Measurements from ENCODE around the gene PRPF40A. TPM values are rescaled to one million over a fixed set of nuclear protein-coding genes. Genes with fewer than 3 reads are reported as not detected.

Gene PRPF40A
- total and polyA plus RNA-seq, 2 donors: 34.3 to 164 TPM

GRCh38 chr2:152655880-152656279, 61.4 kb downstream of the PRPF40A start:
- H3K27ac ChIP-seq (ENCODE audit: low read depth): no peak overlapping the region
- H3K4me1 ChIP-seq (ENCODE audit: insufficient read depth): no peaks in the 10 kb centered on the region
- no peak overlapping the region for H3K4me3 ChIP-seq (ENCODE audit: low read depth, low read length)
- no peak for DNase-seq (ENCODE audit: extremely low spot score)
- no peaks in the 10 kb centered on the region for H3K36me3 ChIP-seq (ENCODE audit: insufficient read depth)
- 82% methylated on average over 1 of the region's 1 CpG for WGBS

GRCh38 chr2:152651834-152652233, 65.4 kb downstream of the PRPF40A start:
- 55% methylated on average over 2 of the region's 2 CpGs for WGBS
- no peak overlapping the region for H3K27ac ChIP-seq (ENCODE audit: low read depth)

DNA sequence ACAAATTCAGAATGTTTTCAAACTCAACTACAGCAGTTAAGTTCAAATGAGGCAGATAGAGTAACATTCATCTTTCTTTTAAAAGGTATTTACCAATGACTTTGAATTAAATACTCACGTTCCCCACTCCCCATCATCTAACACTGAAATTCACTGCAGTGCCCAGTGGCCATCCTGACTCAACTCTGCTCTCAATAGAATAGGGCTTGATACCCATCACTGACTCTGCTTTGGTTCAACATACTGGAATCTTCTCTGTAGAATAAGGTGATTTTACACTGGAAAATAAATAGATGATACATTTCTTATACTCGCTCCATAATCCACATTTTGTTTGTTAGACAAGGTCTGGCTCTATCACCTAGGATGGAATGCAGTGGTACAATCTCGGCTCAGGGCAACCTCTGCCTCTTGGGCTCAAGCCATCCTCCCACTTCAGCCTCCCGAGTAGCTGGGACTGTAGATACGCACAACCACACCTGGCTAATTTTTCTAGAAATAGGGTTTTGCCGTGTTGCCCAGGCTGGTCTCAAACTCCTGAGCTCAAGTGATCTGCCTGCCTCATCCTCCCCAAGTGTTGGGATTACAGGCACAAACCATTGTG, 66.4 kb downstream of the PRPF40A start:
- H3K4me3 ChIP-seq (ENCODE audit: low read depth, low read length): no peak overlapping the region
- no peaks in the 10 kb centered on the region for H3K4me1 ChIP-seq (ENCODE audit: insufficient read depth)
- H3K36me3 ChIP-seq (ENCODE audit: insufficient read depth): no peaks in the 10 kb centered on the region
- DNase-seq (ENCODE audit: extremely low spot score): no peak
- 88% methylated on average over 6 of the region's 6 CpGs for WGBS
- no peak overlapping the region for H3K27ac ChIP-seq (ENCODE audit: low read depth)

More at GRCh38 chr2:152651834-152652233, 65.4 kb downstream of the PRPF40A start:
- no peaks in the 10 kb centered on the region for H3K4me1 ChIP-seq (ENCODE audit: insufficient read depth)
- H3K4me3 ChIP-seq (ENCODE audit: low read depth, low read length): no peak overlapping the region
- no peak for DNase-seq (ENCODE audit: extremely low spot score)
- no peaks in the 10 kb centered on the region for H3K36me3 ChIP-seq (ENCODE audit: insufficient read depth)

- Histone ChIP-seq H3K4me3 (ENCODE audit: low read depth, low read length) (no peak overlapping the region), H3K36me3 (ENCODE audit: insufficient read depth) (no peaks in the 10 kb centered on the region), H3K4me1 (ENCODE audit: insufficient read depth) (no peaks in the 10 kb centered on the region), H3K27ac (ENCODE audit: low read depth) (no peak overlapping the region)
- WGBS: 72% methylated on average over 1 of the region's 1 CpG
- no peak for DNase-seq (ENCODE audit: extremely low spot score)
Observed at GRCh38 chr2:152649997-152650396, 67.3 kb downstream of the PRPF40A start.

DNA sequence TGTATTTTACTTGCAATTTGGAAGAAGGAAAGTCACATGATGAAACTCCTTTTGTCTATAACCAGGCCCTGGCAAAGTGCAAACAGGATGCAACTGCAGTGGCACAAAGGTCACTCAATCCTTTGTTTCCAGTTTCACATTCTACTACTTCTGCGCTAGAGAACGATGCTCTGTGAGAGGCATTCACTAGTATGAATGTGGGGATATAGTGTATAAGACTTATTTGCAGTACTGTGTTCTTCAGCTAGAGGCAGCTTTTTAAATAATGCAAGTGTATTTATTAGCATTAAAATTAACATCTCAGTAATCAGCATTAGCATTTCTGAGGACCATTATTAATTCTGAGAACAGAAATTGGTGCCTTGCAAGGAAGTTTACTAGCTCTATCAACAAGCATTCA, 68.9 kb downstream of the PRPF40A start:
- Histone ChIP-seq H3K27ac (ENCODE audit: low read depth) (no peak overlapping the region), H3K4me3 (ENCODE audit: low read depth, low read length) (no peak overlapping the region), H3K4me1 (ENCODE audit: insufficient read depth) (no peaks in the 10 kb centered on the region), H3K36me3 (ENCODE audit: insufficient read depth) (no peaks in the 10 kb centered on the region)
- DNase-seq (ENCODE audit: extremely low spot score): no peak
- WGBS: 16% methylated on average over 2 of the region's 2 CpGs

DNA sequence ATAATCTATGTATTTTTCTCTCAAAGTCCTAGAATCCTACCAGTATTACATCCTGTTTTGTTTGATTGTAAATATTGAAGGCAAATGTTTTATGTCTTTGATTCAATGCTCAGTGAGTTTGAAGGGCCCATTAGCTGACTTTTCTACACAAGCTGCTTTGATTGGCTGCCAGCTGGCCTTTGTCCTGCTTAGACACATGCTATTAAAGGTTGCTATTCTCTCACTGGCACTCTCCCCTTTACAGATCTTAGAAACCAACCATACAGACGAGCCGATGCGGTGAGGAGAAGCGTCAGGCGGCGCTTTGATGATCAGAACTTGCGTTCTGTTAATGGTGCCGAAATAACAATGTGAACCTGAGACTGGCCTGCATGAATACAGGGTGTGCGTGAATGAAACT, 69.7 kb downstream of the PRPF40A start:
- DNase-seq (ENCODE audit: extremely low spot score): no peak
- WGBS: 35% methylated on average over 9 of the region's 9 CpGs
- no peaks in the 10 kb centered on the region for H3K4me1 ChIP-seq (ENCODE audit: insufficient read depth)
- no peak overlapping the region for H3K27ac ChIP-seq (ENCODE audit: low read depth)
- H3K4me3 ChIP-seq (ENCODE audit: low read depth, low read length): no peak overlapping the region
- H3K36me3 ChIP-seq (ENCODE audit: insufficient read depth): no peaks in the 10 kb centered on the region

DNA sequence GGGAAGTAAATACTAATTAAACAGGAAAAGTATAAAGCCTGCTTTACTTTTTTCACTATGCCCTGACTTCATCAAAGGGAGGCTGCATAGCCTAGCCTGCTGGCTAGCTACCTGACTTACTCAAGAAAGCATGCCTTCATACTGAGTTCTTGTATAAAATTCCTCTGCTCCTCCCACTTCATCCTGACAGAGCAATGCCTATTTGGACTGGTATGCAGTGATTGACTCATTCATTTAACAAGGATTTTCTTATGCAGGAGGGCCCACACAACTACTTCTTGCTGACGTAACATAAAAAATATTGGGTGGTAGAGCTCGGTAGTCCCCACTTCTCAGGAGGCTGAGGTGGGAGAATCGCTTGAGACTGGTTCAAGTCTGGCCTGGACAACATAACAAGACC, 70.5 kb downstream of the PRPF40A start:
- DNase-seq (ENCODE audit: extremely low spot score): no peak
- no peaks in the 10 kb centered on the region for H3K36me3 ChIP-seq (ENCODE audit: insufficient read depth)
- no peak overlapping the region for H3K4me3 ChIP-seq (ENCODE audit: low read depth, low read length)
- H3K27ac ChIP-seq (ENCODE audit: low read depth): no peak overlapping the region
- WGBS: 44% methylated on average over 3 of the region's 3 CpGs
- H3K4me1 ChIP-seq (ENCODE audit: insufficient read depth): no peaks in the 10 kb centered on the region

DNA sequence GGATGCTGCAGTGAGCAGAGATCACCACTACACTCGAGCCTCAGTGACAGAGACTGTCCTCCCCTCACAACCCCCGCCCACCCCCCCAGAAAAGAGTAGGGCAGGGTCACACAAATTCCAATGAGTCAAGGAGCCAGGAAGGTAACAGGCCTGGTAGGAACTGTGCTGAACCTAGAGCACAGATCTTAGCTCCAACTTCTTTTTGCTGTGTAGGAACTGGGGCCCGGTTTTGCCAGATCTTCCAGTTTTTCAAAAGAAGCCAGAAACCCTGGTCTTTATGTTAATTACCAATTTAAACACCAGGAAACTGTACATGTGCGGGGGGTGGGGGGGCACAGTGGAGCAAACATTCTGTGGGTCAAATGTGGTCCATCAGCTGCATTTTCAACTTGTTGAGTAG, 71.0 kb downstream of the PRPF40A start:
- Histone ChIP-seq H3K27ac (ENCODE audit: low read depth) (no peak overlapping the region), H3K4me3 (ENCODE audit: low read depth, low read length) (no peak overlapping the region), H3K36me3 (ENCODE audit: insufficient read depth) (no peaks in the 10 kb centered on the region), H3K4me1 (ENCODE audit: insufficient read depth) (no peaks in the 10 kb centered on the region)
- WGBS: 63% methylated on average over 4 of the region's 4 CpGs
- DNase-seq (ENCODE audit: extremely low spot score): no peak

DNA sequence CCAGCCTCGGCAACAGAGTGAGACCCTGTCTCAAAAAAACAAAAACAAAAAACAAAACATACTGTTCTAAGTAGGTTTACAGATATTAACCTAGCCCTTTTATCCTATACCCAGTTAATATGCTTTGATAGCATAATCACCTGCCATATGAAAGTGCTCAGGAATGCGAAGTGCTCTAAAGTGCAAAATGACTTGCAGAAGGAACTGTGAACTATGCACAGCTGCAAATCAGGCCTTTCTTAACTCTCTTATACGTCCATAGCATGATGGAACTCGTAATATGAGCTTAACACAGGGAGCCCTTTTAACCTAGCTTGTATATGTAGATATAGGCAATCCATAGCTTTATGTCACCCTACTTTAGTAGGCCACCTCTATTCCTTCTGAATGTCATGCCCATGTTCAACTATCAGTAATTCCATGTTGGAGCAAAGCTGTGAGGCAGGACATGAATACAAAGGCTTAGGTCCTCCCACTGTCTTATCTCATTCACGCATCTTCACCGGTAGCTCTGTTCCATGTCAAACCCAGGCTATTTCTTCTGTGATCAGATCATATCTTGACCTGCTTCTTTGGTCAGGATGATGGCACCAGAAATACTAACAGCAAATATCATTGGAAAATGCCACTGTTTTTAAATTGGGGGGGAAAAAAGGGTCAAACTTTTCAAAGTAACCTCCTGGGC, 72.9 kb downstream of the PRPF40A start:
- WGBS: 91% methylated on average over 6 of the region's 6 CpGs
- H3K27ac ChIP-seq (ENCODE audit: low read depth): no peak overlapping the region
- no peak overlapping the region for H3K4me3 ChIP-seq (ENCODE audit: low read depth, low read length)
- DNase-seq (ENCODE audit: extremely low spot score): no peak
- H3K36me3 ChIP-seq (ENCODE audit: insufficient read depth): no peaks in the 10 kb centered on the region
- no peaks in the 10 kb centered on the region for H3K4me1 ChIP-seq (ENCODE audit: insufficient read depth)

DNA sequence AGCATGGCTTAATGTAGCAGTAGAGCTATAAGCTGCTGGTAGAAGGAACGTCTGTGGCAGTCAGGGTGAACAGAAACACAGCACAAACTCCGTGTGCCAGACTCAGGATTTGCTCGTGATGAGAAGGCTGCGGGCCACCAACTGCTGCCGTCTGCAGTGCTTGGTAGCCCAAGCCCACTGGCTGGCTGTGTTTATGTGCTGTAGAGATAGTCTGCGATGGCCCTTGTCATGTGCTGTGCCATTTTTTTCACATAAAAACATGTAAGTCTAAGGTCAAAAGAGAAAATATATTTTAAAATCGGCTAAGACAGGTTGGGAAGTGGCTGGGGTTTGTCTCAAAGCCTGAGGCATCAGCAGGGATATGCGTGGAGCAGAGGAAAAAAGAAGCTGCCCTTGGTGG, 78.7 kb downstream of the PRPF40A start:
- Histone ChIP-seq H3K36me3 (ENCODE audit: insufficient read depth) (no peaks in the 10 kb centered on the region), H3K27ac (ENCODE audit: low read depth) (no peak overlapping the region)
- WGBS: 79% methylated on average over 8 of the region's 8 CpGs

GRCh38 chr2:152638056-152638455, 79.2 kb downstream of the PRPF40A start:
- no peak for DNase-seq (ENCODE audit: extremely low spot score)
- Histone ChIP-seq H3K4me1 (ENCODE audit: insufficient read depth) (no peaks in the 10 kb centered on the region), H3K36me3 (ENCODE audit: insufficient read depth) (no peaks in the 10 kb centered on the region), H3K27ac (ENCODE audit: low read depth) (no peak overlapping the region), H3K4me3 (ENCODE audit: low read depth, low read length) (no peak overlapping the region)
- 93% methylated on average over 2 of the region's 2 CpGs for WGBS

More for the DNA sequence above, 78.7 kb downstream of the PRPF40A start:
- no peak for DNase-seq (ENCODE audit: extremely low spot score)
- Histone ChIP-seq H3K4me1 (ENCODE audit: insufficient read depth) (no peaks in the 10 kb centered on the region), H3K4me3 (ENCODE audit: low read depth, low read length) (no peak overlapping the region)

DNA sequence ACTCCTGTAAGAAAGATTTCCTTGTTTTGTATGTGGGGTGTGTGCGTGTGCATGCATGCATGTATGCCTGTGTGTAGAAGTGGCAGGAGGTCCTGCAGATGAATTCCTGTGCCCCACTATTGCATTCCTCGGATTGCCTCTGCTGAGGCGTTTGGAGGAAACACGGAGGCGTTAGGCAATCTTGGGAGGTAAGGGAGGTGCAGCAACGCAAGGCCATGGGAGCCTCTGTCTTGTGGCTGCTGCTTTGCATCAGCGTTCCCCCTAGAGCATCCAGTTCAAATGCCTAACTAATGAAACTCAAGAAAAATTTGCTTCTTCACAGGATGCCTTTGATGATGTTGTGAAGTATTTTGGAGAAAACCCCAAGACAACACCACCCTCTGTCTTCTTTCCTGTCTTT, 80.0 kb downstream of the PRPF40A start:
- Histone ChIP-seq H3K27ac (ENCODE audit: low read depth) (no peak overlapping the region), H3K36me3 (ENCODE audit: insufficient read depth) (no peaks in the 10 kb centered on the region), H3K4me1 (ENCODE audit: insufficient read depth) (no peaks in the 10 kb centered on the region), H3K4me3 (ENCODE audit: low read depth, low read length) (no peak overlapping the region)
- 89% methylated on average over 7 of the region's 7 CpGs for WGBS
- DNase-seq (ENCODE audit: extremely low spot score): no peak

DNA sequence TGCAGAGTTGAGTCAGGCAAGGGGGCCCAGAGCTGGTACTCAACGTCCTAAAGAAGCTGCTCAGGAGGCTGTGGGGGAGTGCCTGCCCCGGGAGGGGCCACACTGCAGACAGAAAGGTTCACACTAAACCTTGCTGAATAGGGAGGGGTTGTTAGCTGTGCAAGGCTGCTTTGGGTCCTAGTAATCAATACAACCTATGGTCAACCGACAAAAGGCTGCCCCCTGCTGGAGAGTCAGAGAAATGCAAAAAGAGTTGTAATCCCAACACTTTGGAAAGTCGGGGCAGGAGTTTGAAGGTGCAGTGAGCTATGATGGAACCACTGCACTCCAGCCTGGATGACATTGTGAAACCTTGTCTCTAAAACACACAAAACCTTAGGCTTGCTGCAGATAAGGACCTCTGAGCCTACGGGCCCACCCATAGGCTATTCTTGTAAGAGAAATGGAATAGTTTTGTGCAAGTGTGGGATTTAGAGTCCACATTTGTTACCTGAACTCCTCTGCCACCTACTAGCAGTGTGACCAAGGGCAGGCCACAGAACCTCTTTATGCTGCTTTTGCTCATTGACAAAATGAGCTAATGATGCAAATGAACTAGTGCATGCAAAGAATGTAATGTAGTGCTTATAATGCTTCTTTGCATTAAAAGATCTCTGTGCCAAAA, 81.5 kb downstream of the PRPF40A start:
- no peak overlapping the region for H3K4me3 ChIP-seq (ENCODE audit: low read depth, low read length)
- no peaks in the 10 kb centered on the region for H3K36me3 ChIP-seq (ENCODE audit: insufficient read depth)
- DNase-seq (ENCODE audit: extremely low spot score): no peak
- no peak overlapping the region for H3K27ac ChIP-seq (ENCODE audit: low read depth)
- 32% methylated on average over 5 of the region's 5 CpGs for WGBS
- H3K4me1 ChIP-seq (ENCODE audit: insufficient read depth): no peaks in the 10 kb centered on the region

DNA sequence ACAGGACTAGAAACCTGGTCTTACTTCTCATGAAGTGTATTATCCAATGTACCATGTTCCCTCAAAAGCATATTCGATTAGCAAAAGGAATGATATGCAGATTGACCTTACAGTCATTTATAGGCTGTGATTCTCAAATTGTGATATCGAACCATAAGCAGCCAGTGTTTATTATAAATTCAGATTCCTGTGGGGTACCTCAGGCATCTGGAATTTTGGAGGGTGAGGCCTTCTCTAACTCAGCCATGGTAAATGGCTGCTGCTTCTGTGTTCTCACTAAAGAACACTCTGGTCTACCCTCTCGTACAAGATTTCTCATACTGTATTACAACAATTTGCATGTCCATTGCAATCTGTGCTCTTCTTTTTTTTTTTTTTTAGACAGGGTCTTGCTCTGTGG, 84.5 kb downstream of the PRPF40A start:
- Histone ChIP-seq H3K27ac (ENCODE audit: low read depth) (no peak overlapping the region), H3K36me3 (ENCODE audit: insufficient read depth) (no peaks in the 10 kb centered on the region), H3K4me1 (ENCODE audit: insufficient read depth) (no peaks in the 10 kb centered on the region), H3K4me3 (ENCODE audit: low read depth, low read length) (no peak overlapping the region)
- WGBS: 92% methylated on average over 3 of the region's 3 CpGs
- no peak for DNase-seq (ENCODE audit: extremely low spot score)

Measured in urinary bladder (tissue), 4 donors.